Brain microvascular endothelial cell (primary cell): ENCODE measurements around the gene DOCK2.

Source experiments
- DNase-seq: peaks from one replicate; pipeline ENCODE4 v3.0.0-alpha.2; 2020
- H3K27ac ChIP-seq: fragments of 250-450 bp; sonication (Bioruptor Pico); 2 replicates; pipeline ENCODE4 v1.5.1; 2020; ENCODE audit warnings: mild to moderate bottlenecking, moderate library complexity
- H3K27me3 ChIP-seq: fragments of 250-450 bp; sonication (Bioruptor Pico); replicated peaks from 2 replicates; pipeline ENCODE4 v1.5.1; 2020; ENCODE audit warnings: mild to moderate bottlenecking
- H3K36me3 ChIP-seq: fragments of 250-450 bp; sonication (Bioruptor Pico); replicated peaks from 2 replicates; pipeline ENCODE4 v1.5.1; 2020; ENCODE audit warnings: mild to moderate bottlenecking
- H3K4me3 ChIP-seq: 2 replicates; pipeline ENCODE4 v1.5.1; 2011; ENCODE audit warnings: low read depth, mild to moderate bottlenecking, control low read depth, low read length, moderate library complexity
- in situ Hi-C: cut with HindIII; loops from 2 replicates; pipeline ENCODE4 v1.10.0; 2017; ENCODE audit warnings: low sequenced_read_pairs, low pct_ligation_motif_present
- TF ChIP-seq, protein P1 (sequence below): IDR thresholded peaks from 2 replicates; pipeline ENCODE4 v1.5.1; 2011; ENCODE audit warnings: low read depth, mild to moderate bottlenecking, moderate library complexity, low read length, control low read depth, inconsistent platforms; ENCODE audit errors: missing control alignments

Gene DOCK2

DNA sequence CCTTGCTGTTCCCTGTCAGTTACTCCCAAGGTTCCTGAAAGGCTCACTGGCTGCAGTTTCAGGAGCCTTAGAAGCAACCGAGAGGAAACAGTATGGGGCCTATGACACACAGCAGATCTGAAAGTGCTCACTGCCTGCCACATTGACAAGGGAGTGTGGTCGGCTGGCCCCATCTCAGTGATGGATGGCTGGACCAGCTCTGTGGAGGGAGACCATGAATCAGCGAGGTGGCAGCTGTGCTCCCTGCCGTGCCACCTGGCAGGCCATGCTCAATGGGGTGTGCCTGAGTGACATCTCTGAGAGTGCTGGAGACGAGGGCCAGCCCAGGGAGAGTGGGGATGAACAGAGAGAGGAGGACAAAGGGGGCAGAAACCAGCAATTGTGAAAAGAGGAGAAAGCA is 49.1 kb downstream of the DOCK2 start:
- no peak overlapping the region for H3K27ac ChIP-seq
- no peaks in the 10 kb centered on the region for H3K27me3 ChIP-seq
- no peaks in the 10 kb centered on the region for H3K36me3 ChIP-seq
- TF ChIP-seq, protein P1, sequence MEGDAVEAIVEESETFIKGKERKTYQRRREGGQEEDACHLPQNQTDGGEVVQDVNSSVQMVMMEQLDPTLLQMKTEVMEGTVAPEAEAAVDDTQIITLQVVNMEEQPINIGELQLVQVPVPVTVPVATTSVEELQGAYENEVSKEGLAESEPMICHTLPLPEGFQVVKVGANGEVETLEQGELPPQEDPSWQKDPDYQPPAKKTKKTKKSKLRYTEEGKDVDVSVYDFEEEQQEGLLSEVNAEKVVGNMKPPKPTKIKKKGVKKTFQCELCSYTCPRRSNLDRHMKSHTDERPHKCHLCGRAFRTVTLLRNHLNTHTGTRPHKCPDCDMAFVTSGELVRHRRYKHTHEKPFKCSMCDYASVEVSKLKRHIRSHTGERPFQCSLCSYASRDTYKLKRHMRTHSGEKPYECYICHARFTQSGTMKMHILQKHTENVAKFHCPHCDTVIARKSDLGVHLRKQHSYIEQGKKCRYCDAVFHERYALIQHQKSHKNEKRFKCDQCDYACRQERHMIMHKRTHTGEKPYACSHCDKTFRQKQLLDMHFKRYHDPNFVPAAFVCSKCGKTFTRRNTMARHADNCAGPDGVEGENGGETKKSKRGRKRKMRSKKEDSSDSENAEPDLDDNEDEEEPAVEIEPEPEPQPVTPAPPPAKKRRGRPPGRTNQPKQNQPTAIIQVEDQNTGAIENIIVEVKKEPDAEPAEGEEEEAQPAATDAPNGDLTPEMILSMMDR = no peak
- H3K4me3 ChIP-seq = no peak overlapping the region
- in situ Hi-C loops = no loop called here
- no peak for DNase-seq

- Histone ChIP-seq H3K27me3 (no peaks in the 10 kb centered on the region), H3K27ac (no peak overlapping the region), H3K4me3 (no peak overlapping the region), H3K36me3 (no peaks in the 10 kb centered on the region)
- in situ Hi-C loops = no loop called here
- DNase-seq = no peak
- TF ChIP-seq, protein P1 = no peak
Observed at GRCh38 chr5:169688106-169688505, 51.0 kb downstream of the DOCK2 start.

DNA sequence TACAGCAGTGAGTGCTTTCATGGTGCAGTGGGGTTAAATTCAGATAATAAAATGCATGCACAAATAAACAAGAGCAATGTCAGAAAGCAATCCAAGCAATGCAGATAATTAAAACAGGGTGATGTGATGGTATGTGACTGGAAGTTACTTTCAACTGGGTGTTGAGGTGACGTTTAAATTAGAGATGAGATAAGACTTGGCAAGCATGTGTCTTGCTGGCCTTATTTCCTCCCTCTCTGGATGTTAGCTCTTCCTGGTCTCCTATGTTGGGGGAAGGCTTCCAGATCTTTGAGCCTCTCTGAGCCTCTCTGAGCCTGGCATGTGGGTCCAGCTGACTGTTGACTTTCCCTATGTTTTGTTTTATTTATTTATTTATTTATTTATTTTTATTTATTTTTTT is 54.4 kb downstream of the DOCK2 start:
- Histone ChIP-seq H3K4me3 (no peak overlapping the region), H3K27me3 (no peaks in the 10 kb centered on the region), H3K36me3 (no peaks in the 10 kb centered on the region), H3K27ac (no peak overlapping the region)
- DNase-seq = no peak
- in situ Hi-C loops = no loop called here
- TF ChIP-seq, protein P1 = no peak

- TF ChIP-seq, protein P1 = no peak
- in situ Hi-C loops = no loop called here
Observed at GRCh38 chr5:169694091-169694625, 57.1 kb downstream of the DOCK2 start.

GRCh38 chr5:169695025-169695625 is 58.0 kb downstream of the DOCK2 start:
- no peak for DNase-seq
- Histone ChIP-seq H3K4me3 (no peak overlapping the region), H3K36me3 (no peaks in the 10 kb centered on the region), H3K27me3 (no peaks in the 10 kb centered on the region), H3K27ac (peak overlapping the region; percentile 86)
- in situ Hi-C loops = no loop called here
- TF ChIP-seq, protein P1 = no peak

More at GRCh38 chr5:169694091-169694625, 57.1 kb downstream of the DOCK2 start:
- no peaks in the 10 kb centered on the region for H3K36me3 ChIP-seq
- no peak overlapping the region for H3K4me3 ChIP-seq
- H3K27ac ChIP-seq = no peak overlapping the region
- DNase-seq = no peak
- no peaks in the 10 kb centered on the region for H3K27me3 ChIP-seq

- Histone ChIP-seq H3K27me3 (no peaks in the 10 kb centered on the region), H3K36me3 (no peaks in the 10 kb centered on the region), H3K4me3 (no peak overlapping the region), H3K27ac (peak overlapping the region; percentile 86)
- TF ChIP-seq, protein P1 = no peak
- peak; percentile 98 for DNase-seq
- in situ Hi-C loops = no loop called here
Observed at GRCh38 chr5:169695919-169696490, 58.9 kb downstream of the DOCK2 start.
